Adrenal gland (tissue), 5 donors: ENCODE results near the gene PEA15.

Experiments used
- CTCF ChIP-seq, 6 experiments: fragments of 450-650 bp in 4 of 6; fragments of 200-600 bp in 2 of 6; sonication (generic) in 1 of 6; IDR thresholded peaks; 1 replicate in 5 of 6; 2 replicates in 1 of 6; pipeline versions ENCODE4 v1.5.1 to v1.8.0; 2016 to 2021; ENCODE audit warnings: antibody characterized with exemption in 6 of 6, mild to moderate bottlenecking in 2 of 6, moderate library complexity in 1 of 6
- POLR2A ChIP-seq, 2 donors: fragments of 450-650 bp; IDR thresholded peaks; one replicate each; pipeline ENCODE4 v1.6.1; 2017; ENCODE audit warnings: antibody characterized with exemption in 2 of 2, mild to moderate bottlenecking in 2 of 2, moderate library complexity in 1 of 2
- donor health status: DM: no; HTN: no; CAD: no.

GRCh38 chr1:160188341-160188740, 16.8 kb upstream of the PEA15 start:
- TF ChIP-seq CTCF (IDR thresholded peaks at IDR 0.05) (no peak), POLR2A (IDR thresholded peaks at IDR 0.05) (no peak)
